PC-9 (cell line): ENCODE measurements around the gene OR2G3. TPM values are rescaled to one million over a fixed set of nuclear protein-coding genes. Genes with fewer than 3 reads are reported as not detected.

Experiments
- BruUV-seq: library from RNA; stranded (reverse); fragments of 400-500 nt; replicated peaks from 2 replicates; lab custom pipeline; 2021; lab: Mats Ljungman, UMichigan
- CTCF ChIA-PET: fragments of 300-600 bp; sonication (Branson Sonifier 250); formaldehyde crosslinking; loops from one replicate; lab custom pipeline; 2022; ENCODE audit warnings: antibody characterized with exemption; lab: Charles Lee
- POLR2A ChIA-PET: fragments of 300-600 bp; sonication (Branson Sonifier 250); formaldehyde crosslinking; loops from one replicate; lab custom pipeline; 2022; ENCODE audit warnings: antibody characterized with exemption; ENCODE audit not compliant: unreplicated experiment; lab: Charles Lee
- DNase-seq, 2 experiments: peaks; one replicate each; pipeline versions ENCODE4 v3.0.0 to v3.0.0-alpha.2; 2015 to 2022; ENCODE audit warnings: mixed read lengths in 1 of 2
- H2AFZ ChIP-seq: fragments of 200-600 bp; sonication (generic); 2 replicates; pipeline ENCODE4 v1.8.1; 2017; ENCODE audit warnings: antibody characterized with exemption
- H3F3A ChIP-seq: fragments of 200-600 bp; sonication (generic); 2 replicates; pipeline ENCODE4 v1.8.1; 2017; ENCODE audit warnings: antibody characterized with exemption, mild to moderate bottlenecking, low read depth; ENCODE audit not compliant: insufficient read depth
- H3K27ac ChIP-seq: fragments of 200-600 bp; sonication (generic); 2 replicates; pipeline ENCODE4 v1.6.1; 2016; ENCODE audit warnings: mixed run types
- H3K27me3 ChIP-seq: fragments of 200-600 bp; sonication (generic); 2 replicates; pipeline ENCODE4 v1.6.1; 2016; ENCODE audit warnings: low read depth, mixed run types; ENCODE audit not compliant: insufficient read depth
- H3K36me3 ChIP-seq: fragments of 200-600 bp; sonication (generic); 2 replicates; pipeline ENCODE4 v1.6.1; 2016; ENCODE audit warnings: low read depth, mixed run types
- H3K4me1 ChIP-seq: fragments of 200-600 bp; sonication (generic); replicated peaks from 2 replicates; pipeline ENCODE4 v1.6.1; 2016; ENCODE audit warnings: mixed run types; ENCODE audit not compliant: insufficient read depth
- H3K4me2 ChIP-seq: fragments of 200-600 bp; sonication (generic); 2 replicates; pipeline ENCODE4 v1.6.1; 2017; ENCODE audit warnings: mixed run types
- H3K4me3 ChIP-seq: fragments of 200-600 bp; sonication (generic); 2 replicates; pipeline ENCODE4 v1.6.1; 2016; ENCODE audit warnings: mixed run types
- H3K79me2 ChIP-seq: fragments of 200-600 bp; sonication (generic); 2 replicates; pipeline ENCODE4 v1.6.1; 2017; ENCODE audit warnings: low read depth, mixed run types
- H3K9me2 ChIP-seq: fragments of 200-600 bp; sonication (generic); 2 replicates; pipeline ENCODE4 v1.8.1; 2017; ENCODE audit warnings: mild to moderate bottlenecking; ENCODE audit not compliant: insufficient read depth
- H3K9me3 ChIP-seq: fragments of 200-600 bp; sonication (generic); 2 replicates; pipeline ENCODE4 v1.8.1; 2016; ENCODE audit warnings: low read depth; ENCODE audit not compliant: insufficient read depth
- H4K20me1 ChIP-seq: fragments of 200-600 bp; sonication (generic); 2 replicates; pipeline ENCODE4 v1.8.1; 2017; ENCODE audit not compliant: insufficient read depth
- CTCF ChIP-seq: fragments of 200-600 bp; sonication (generic); conservative IDR thresholded peaks from 2 replicates; pipeline ENCODE4 v1.6.1; 2017; ENCODE audit warnings: mixed run types, antibody characterized with exemption, mild to moderate bottlenecking, moderate library complexity
- EZH2 ChIP-seq: fragments of 200-600 bp; sonication (generic); IDR thresholded peaks from 2 replicates; pipeline ENCODE4 v1.8.0; 2017; ENCODE audit warnings: antibody characterized with exemption, low read depth
- intact Hi-C: fragments of 100-400 bp; cut with micrococcal nuclease; formaldehyde crosslinking; loops from one replicate; pipeline ENCODE4 v1.10.0; 2022; ENCODE audit not compliant: unreplicated experiment
- total RNA-seq: library from RNA; stranded (reverse); gene quantifications from 2 replicates; pipeline ENCODE4 v1.2.3, GENCODE V29; 2021

Gene OR2G3
- total RNA-seq, 1 experiment from 2014 or later: not detected

GRCh38 chr1:247638011-247638410 lies 32.6 kb downstream of the OR2G3 start:
- H3K79me2 ChIP-seq: no peaks in the 10 kb centered on the region
- no TSS peak for BruUV-seq

GRCh38 chr1:247638781-247639180 lies 33.4 kb downstream of the OR2G3 start:
- BruUV-seq: no TSS peak
- Histone ChIP-seq H3K4me2 (no peak overlapping the region), H4K20me1 (no peaks in the 10 kb centered on the region), H3K79me2 (no peaks in the 10 kb centered on the region), H3K4me1 (no peaks in the 10 kb centered on the region), H3K27ac (no peak overlapping the region), H3K9me2 (no peaks in the 10 kb centered on the region), H3K27me3 (no peaks in the 10 kb centered on the region), H3K36me3 (no peaks in the 10 kb centered on the region), H2AFZ (no peak overlapping the region), H3F3A (no peaks in the 10 kb centered on the region), H3K4me3 (no peak overlapping the region), H3K9me3 (no peaks in the 10 kb centered on the region)
- intact Hi-C loops: no loop called here
- ChIA-PET POLR2A (no interaction called here), CTCF (no interaction called here)
- TF ChIP-seq EZH2 (no peak), CTCF (no peak)
- no peak for DNase-seq

More at GRCh38 chr1:247638011-247638410, 32.6 kb downstream of the OR2G3 start:
- H3K4me3 ChIP-seq: no peak overlapping the region
- no peaks in the 10 kb centered on the region for H4K20me1 ChIP-seq
- CTCF ChIA-PET: no interaction called here
- TF ChIP-seq EZH2: no peak
- no peak for TF ChIP-seq CTCF
- no peaks in the 10 kb centered on the region for H3K4me1 ChIP-seq
- no peak overlapping the region for H2AFZ ChIP-seq
- no peaks in the 10 kb centered on the region for H3F3A ChIP-seq
- no peaks in the 10 kb centered on the region for H3K9me3 ChIP-seq
- H3K27me3 ChIP-seq: no peaks in the 10 kb centered on the region
- intact Hi-C loops: no loop called here
- no peaks in the 10 kb centered on the region for H3K9me2 ChIP-seq
- POLR2A ChIA-PET: no interaction called here
- no peak overlapping the region for H3K4me2 ChIP-seq
- no peak for DNase-seq
- no peak overlapping the region for H3K27ac ChIP-seq
- no peaks in the 10 kb centered on the region for H3K36me3 ChIP-seq

GRCh38 chr1:247639381-247639981 lies 34.1 kb downstream of the OR2G3 start:
- Histone ChIP-seq H3K27me3 (no peaks in the 10 kb centered on the region), H3K4me3 (no peak overlapping the region), H3F3A (no peaks in the 10 kb centered on the region), H3K4me2 (no peak overlapping the region), H3K9me2 (no peaks in the 10 kb centered on the region), H2AFZ (no peak overlapping the region), H3K36me3 (no peaks in the 10 kb centered on the region), H3K9me3 (no peaks in the 10 kb centered on the region), H3K27ac (no peak overlapping the region), H4K20me1 (no peaks in the 10 kb centered on the region), H3K79me2 (no peaks in the 10 kb centered on the region), H3K4me1 (no peaks in the 10 kb centered on the region)
- ChIA-PET POLR2A (no interaction called here), CTCF (no interaction called here)
- no peak for DNase-seq
- BruUV-seq: no TSS peak
- TF ChIP-seq CTCF: no peak
- TF ChIP-seq EZH2: no peak
- intact Hi-C loops: no loop called here
